ENCODE data around the gene ENTPD2. TPM values are rescaled to one million over a fixed set of nuclear protein-coding genes. Genes with fewer than 3 reads are reported as not detected.

The ENTPD2 gene
- total and polyA plus RNA-seq, 10 of the 15 experiments (the other 5 are each of a cell fraction or from before 2014, with no cell fraction given): 0.15 to 1.8 (median 0.65) TPM; not detected in 2

DNA sequence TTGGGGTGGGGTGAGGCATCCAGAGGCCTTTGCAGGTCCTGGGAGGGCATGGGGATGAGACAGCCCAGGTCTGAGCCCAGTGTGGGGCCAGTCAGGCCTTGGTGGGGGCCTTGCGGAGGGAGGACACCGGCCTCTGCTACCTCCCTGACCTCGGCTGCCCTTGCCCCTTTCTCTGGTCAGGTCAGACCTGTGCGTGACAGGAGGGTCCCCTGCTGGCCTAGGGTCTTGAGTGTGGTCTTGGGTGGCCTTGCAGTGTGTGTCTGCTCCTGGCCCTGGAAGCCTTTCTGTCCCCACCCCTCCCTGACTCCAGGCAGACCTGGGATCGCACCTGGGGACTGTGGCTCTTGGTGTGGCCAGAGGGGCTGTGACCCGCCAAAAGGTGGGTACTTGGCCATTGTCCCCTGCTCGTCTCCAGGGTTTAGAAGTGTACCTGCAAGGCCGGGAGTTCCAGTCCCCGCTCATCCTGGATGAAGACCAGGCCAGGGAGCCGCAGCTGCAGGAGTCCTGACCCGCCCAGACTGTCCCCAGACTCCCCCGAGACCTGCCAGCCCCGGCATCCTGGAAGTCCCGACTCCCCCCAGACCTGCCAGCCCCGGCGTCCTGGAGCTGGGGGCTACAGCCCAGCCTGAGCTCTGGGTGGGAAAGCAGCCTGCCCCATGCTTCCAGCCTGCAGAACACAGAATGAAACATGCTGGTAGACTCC lies 28.5 kb upstream of the ENTPD2 start:
- in situ Hi-C loops (cut with MboI) (no loop called here), intact Hi-C loops (cut with micrococcal nuclease; ENCODE audit: unreplicated experiment) (no loop called here)
- no peak overlapping the region for H3K9ac ChIP-seq (ENCODE audit: control insufficient read depth, insufficient read depth, low read length)
- peaks cover 29% of the 10 kb centered on the region for H3K4me1 ChIP-seq (ENCODE audit: control insufficient read depth, insufficient read depth, low read length)
- H2AFZ ChIP-seq (ENCODE audit: control insufficient read depth, low read depth, low read length): no peak overlapping the region
- ChIA-PET CTCF (interaction anchor here (2.2 to 5.0 kb wide), 2 partner anchors 13 kb away, joined by 12 to 80 read pairs; partner anchors contain the start of gene SAPCD2), RAD21 (ENCODE audit: unreplicated experiment) (interaction anchor here (1.2 to 2.1 kb wide), 2 partner anchors 10 to 15 kb away, joined by 3 to 8 read pairs; no protein-coding TSS in a partner anchor), POLR2A (interaction anchor here (0.5 to 4.6 kb wide), 6 partner anchors 9 to 68 kb away, joined by 3 to 19 read pairs (median 8); partner anchors contain the start of gene SAPCD2), SMC1A (ENCODE audit: uncharacterized antibody, unreplicated experiment) (interaction anchor here (0.8 to 1.9 kb wide), 3 partner anchors 12 to 14 kb away, joined by 4 to 8 read pairs (median 8); partner anchors contain the start of gene SAPCD2)
- H3K36me3 ChIP-seq (ENCODE audit: control insufficient read depth in 2 of 2, insufficient read depth in 2 of 2, low read length in 1 of 2): peaks cover 0 to 5% of the 10 kb centered on the region in 2 experiments; a peak in 3 of 4 replicates
- no peaks in the 10 kb centered on the region for H3K9me3 ChIP-seq (replicated peaks; ENCODE audit: control insufficient read depth, insufficient read depth, low read length)
- peaks cover 13% of the 10 kb centered on the region for H3K79me2 ChIP-seq (ENCODE audit: control insufficient read depth, insufficient read depth, low read length)
- no TSS peak for BruUV-seq (replicated peaks)
- FAIRE-seq: no peak
- no peak for ATAC-seq
- 90% methylated on average over 12 of the region's 16 CpGs for WGBS (ENCODE audit: insufficient coverage, insufficient replicate concordance, low lambda C conversion rate, missing lambda C conversion rate)
- no peaks in the 10 kb centered on the region for H3K27me3 ChIP-seq (replicated peaks in 1 of 2; ENCODE audit: control insufficient read depth in 2 of 2, insufficient read depth in 2 of 2, low read length in 1 of 2)
- no peak overlapping the region for H3K27ac ChIP-seq (ENCODE audit: control insufficient read depth, insufficient read depth)
- H3K4me2 ChIP-seq (ENCODE audit: control insufficient read depth, insufficient read depth): no peak overlapping the region
- no peaks in the 10 kb centered on the region; the same call in 1 of the 2 replicates for H4K20me1 ChIP-seq (ENCODE audit: control insufficient read depth, insufficient read depth)
- TF ChIP-seq CBX5 (IDR thresholded peaks at IDR 0.05; ENCODE audit: low read depth): no peak
- no peak for TF ChIP-seq NFIC (IDR thresholded peaks at IDR 0.05; ENCODE audit: low read depth, low read length)
- no peak for TF ChIP-seq BACH1 (IDR thresholded peaks at IDR 0.05; ENCODE audit: borderline replicate concordance)
- no peak for DNase-seq (ENCODE audit: low read depth, low spot score)
- no peak overlapping the region for H3K4me3 ChIP-seq

DNA sequence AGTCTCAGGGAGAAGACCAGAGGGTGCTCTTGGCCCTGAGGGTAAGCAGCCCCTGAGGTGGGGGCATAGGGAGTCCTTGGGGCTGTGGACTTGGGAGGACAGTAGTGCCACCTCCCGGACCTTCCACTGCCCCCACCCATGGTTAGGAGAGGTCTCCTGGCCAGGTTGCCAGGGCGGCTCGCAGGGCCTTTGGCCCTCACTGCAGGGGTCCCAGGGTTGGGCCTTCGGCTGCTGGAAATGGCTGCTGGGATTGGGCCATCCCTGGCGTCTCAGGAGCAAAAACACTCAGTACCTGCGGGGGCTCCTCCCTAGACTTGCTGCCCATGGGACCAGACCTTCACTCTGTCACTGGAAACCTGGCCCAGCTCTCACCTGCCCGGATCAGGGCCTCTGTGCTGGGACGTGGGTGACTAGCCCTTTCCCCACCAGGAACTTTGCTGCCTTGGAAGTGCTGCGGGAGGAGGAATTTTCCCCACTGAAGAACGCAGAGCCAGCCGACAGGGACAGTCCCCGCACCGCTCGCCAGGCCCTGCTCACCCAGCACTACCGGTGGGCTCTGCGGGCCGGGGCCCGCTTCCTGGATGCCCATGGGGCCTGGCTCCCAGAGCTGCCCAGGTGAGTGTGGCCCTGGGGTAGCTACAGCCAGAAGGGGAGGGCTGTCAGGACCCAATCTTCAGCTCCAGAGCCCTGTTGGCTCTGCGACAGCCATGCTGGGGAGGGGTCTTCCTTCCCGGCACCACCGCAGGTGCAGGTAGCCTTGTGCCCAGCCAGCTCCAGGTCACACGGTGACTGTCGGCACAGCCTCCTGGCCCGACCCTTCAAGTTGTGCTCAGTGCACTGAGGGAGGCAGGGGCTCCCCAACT lies 26.6 kb upstream of the ENTPD2 start:
- no TSS peak for BruUV-seq (replicated peaks)
- 87% methylated on average over 21 of the region's 24 CpGs for WGBS (ENCODE audit: insufficient coverage, insufficient replicate concordance, low lambda C conversion rate, missing lambda C conversion rate)
- H3K27ac ChIP-seq (ENCODE audit: control insufficient read depth, insufficient read depth): no peak overlapping the region
- ChIA-PET SMC1A (ENCODE audit: uncharacterized antibody, unreplicated experiment) (no interaction called here), CTCF (interaction anchor here (0.6 kb wide), 1 partner anchor 10 kb away, joined by 3 read pairs; no protein-coding TSS in a partner anchor), RAD21 (ENCODE audit: unreplicated experiment) (no interaction called here), POLR2A (interaction anchor here (4.6 kb wide), 1 partner anchor 10 kb away, joined by 18 read pairs; the partner anchor contains the start of gene SAPCD2)
- no peaks in the 10 kb centered on the region for H3K9me3 ChIP-seq (replicated peaks; ENCODE audit: control insufficient read depth, insufficient read depth, low read length)
- H3K27me3 ChIP-seq (replicated peaks in 1 of 2; ENCODE audit: control insufficient read depth in 2 of 2, insufficient read depth in 2 of 2, low read length in 1 of 2): no peaks in the 10 kb centered on the region
- in situ Hi-C loops (cut with MboI) (no loop called here), intact Hi-C loops (cut with micrococcal nuclease; ENCODE audit: unreplicated experiment) (no loop called here)
- H4K20me1 ChIP-seq (ENCODE audit: control insufficient read depth, insufficient read depth): no peaks in the 10 kb centered on the region; the same call in 1 of the 2 replicates
- no peak overlapping the region for H3K4me2 ChIP-seq (ENCODE audit: control insufficient read depth, insufficient read depth)
- ATAC-seq (no peak), FAIRE-seq (no peak), DNase-seq (ENCODE audit: low read depth, low spot score) (no peak)
- no peak overlapping the region for H3K9ac ChIP-seq (ENCODE audit: control insufficient read depth, insufficient read depth, low read length)
- peaks cover 8% of the 10 kb centered on the region for H3K79me2 ChIP-seq (ENCODE audit: control insufficient read depth, insufficient read depth, low read length)
- H3K4me3 ChIP-seq: no peak overlapping the region
- H3K36me3 ChIP-seq (ENCODE audit: control insufficient read depth in 2 of 2, insufficient read depth in 2 of 2, low read length in 1 of 2): peaks cover 0 to 5% of the 10 kb centered on the region in 2 experiments; a peak in 3 of 4 replicates
- peaks cover 34% of the 10 kb centered on the region for H3K4me1 ChIP-seq (ENCODE audit: control insufficient read depth, insufficient read depth, low read length)
- H2AFZ ChIP-seq (ENCODE audit: control insufficient read depth, low read depth, low read length): no peak overlapping the region
- no peak for TF ChIP-seq IKZF1 (conservative IDR thresholded peaks at IDR 0.05)
- TF ChIP-seq SRF (IDR thresholded peaks at IDR 0.05; ENCODE audit: low read depth in 2 of 2, low read length in 2 of 2): no peak
- TF ChIP-seq BACH1 (IDR thresholded peaks at IDR 0.05; ENCODE audit: borderline replicate concordance): peak; percentile 9; the same call in 1 of the 2 replicates
- TF ChIP-seq, protein P1, sequence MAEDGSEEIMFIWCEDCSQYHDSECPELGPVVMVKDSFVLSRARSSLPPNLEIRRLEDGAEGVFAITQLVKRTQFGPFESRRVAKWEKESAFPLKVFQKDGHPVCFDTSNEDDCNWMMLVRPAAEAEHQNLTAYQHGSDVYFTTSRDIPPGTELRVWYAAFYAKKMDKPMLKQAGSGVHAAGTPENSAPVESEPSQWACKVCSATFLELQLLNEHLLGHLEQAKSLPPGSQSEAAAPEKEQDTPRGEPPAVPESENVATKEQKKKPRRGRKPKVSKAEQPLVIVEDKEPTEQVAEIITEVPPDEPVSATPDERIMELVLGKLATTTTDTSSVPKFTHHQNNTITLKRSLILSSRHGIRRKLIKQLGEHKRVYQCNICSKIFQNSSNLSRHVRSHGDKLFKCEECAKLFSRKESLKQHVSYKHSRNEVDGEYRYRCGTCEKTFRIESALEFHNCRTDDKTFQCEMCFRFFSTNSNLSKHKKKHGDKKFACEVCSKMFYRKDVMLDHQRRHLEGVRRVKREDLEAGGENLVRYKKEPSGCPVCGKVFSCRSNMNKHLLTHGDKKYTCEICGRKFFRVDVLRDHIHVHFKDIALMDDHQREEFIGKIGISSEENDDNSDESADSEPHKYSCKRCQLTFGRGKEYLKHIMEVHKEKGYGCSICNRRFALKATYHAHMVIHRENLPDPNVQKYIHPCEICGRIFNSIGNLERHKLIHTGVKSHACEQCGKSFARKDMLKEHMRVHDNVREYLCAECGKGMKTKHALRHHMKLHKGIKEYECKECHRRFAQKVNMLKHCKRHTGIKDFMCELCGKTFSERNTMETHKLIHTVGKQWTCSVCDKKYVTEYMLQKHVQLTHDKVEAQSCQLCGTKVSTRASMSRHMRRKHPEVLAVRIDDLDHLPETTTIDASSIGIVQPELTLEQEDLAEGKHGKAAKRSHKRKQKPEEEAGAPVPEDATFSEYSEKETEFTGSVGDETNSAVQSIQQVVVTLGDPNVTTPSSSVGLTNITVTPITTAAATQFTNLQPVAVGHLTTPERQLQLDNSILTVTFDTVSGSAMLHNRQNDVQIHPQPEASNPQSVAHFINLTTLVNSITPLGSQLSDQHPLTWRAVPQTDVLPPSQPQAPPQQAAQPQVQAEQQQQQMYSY (CRISPR knock-in tag; IDR thresholded peaks at IDR 0.05): no peak
- TF ChIP-seq BMI1 (IDR thresholded peaks at IDR 0.05; ENCODE audit: borderline replicate concordance): no peak
